K562 (cell line): ENCODE results near the gene RHD. TPM values are rescaled to one million over a fixed set of nuclear protein-coding genes. Genes with fewer than 3 reads are reported as not detected.
A peak's percentile ranks its signal among the peaks of the same experiment; 100 is the strongest.

ENCODE experiments used
- ATAC-seq: fragments of 200-7000 bp; cut with Tn5 transposase; 3 replicates; pipeline ENCODE4 v1.9.1; 2020; ENCODE audit warnings: moderate library complexity
- BruUV-seq: library from RNA; stranded (reverse); fragments of 400-500 nt; replicated peaks from 2 replicates; lab custom pipeline; 2021; lab: Mats Ljungman, UMichigan
- CTCF ChIA-PET: fragments of 300-600 bp; formaldehyde crosslinking; extraction: SDS; loops from one replicate; lab custom pipeline; 2021; ENCODE audit warnings: low intra/inter-chr PET ratio; lab: Yijun Ruan, JAX
- POLR2A ChIA-PET: fragments of 300-600, 350-650 bp; sonication (Branson Sonifier 250); formaldehyde crosslinking; extraction: SDS; loops from one replicate; lab custom pipeline; 2021; ENCODE audit warnings: antibody characterized with exemption, inconsistent platforms; lab: Yijun Ruan, JAX
- DNase-seq, 4 experiments: peaks; one replicate each; pipeline versions ENCODE4 v3.0.0 to v3.0.0-alpha.2; 2011 to 2018; ENCODE audit warnings: low spot score in 3 of 4, mixed read lengths in 3 of 4; ENCODE audit errors: extremely low read depth in 1 of 4
- FAIRE-seq: peaks from 2 replicates; lab custom pipeline; 2011; peaks lifted over from hg19 to GRCh38; lab: Jason Lieb, UNC
- H2AFZ ChIP-seq: 2 replicates; pipeline ENCODE4 v1.6.0; 2011; ENCODE audit warnings: low read depth, low read length, control low read depth, inconsistent platforms
- H3K27ac ChIP-seq: fragments of 200-600 bp; 3 replicates; pipeline ENCODE4 v1.8.0; 2011; ENCODE audit warnings: low read depth, mild to moderate bottlenecking, control low read depth, inconsistent platforms, low read length, moderate library complexity, mixed read lengths; ENCODE audit errors: extremely low read depth
- H3K27me3 ChIP-seq, 2 experiments: fragments of 300-600 bp in 1 of 2; 2 replicates in 1 of 2; 3 replicates in 1 of 2; pipeline versions ENCODE4 v1.6.0 to v1.8.0; 2011; ENCODE audit warnings: inconsistent platforms in 2 of 2, low read length in 2 of 2, mild to moderate bottlenecking in 1 of 2, mixed read lengths in 1 of 2, moderate library complexity in 1 of 2; ENCODE audit not compliant: control insufficient read depth in 2 of 2, insufficient read depth in 2 of 2
- H3K36me3 ChIP-seq: fragments of 300-600 bp; 3 replicates; pipeline ENCODE4 v1.8.0; 2011; ENCODE audit warnings: mild to moderate bottlenecking, low read length, inconsistent platforms; ENCODE audit not compliant: control insufficient read depth, insufficient read depth
- H3K4me1 ChIP-seq, 2 experiments: fragments of 200-600 bp in 1 of 2; replicated peaks in 1 of 2; 2 replicates in 1 of 2; 3 replicates in 1 of 2; pipeline versions ENCODE4 v1.5.1 to v1.8.0; 2011; ENCODE audit warnings: inconsistent platforms in 2 of 2, low read length in 2 of 2, mild to moderate bottlenecking in 1 of 2, mixed read lengths in 1 of 2, moderate library complexity in 1 of 2; ENCODE audit not compliant: control insufficient read depth in 2 of 2, insufficient read depth in 2 of 2
- H3K4me2 ChIP-seq: 2 replicates; pipeline ENCODE4 v1.6.1; 2011; ENCODE audit warnings: low read length, control low read depth, inconsistent platforms, mixed read lengths; ENCODE audit not compliant: insufficient read depth
- H3K4me3 ChIP-seq: fragments of 200-600 bp; sonication (generic), shearing (Covaris generic); 2 replicates; pipeline ENCODE4 v1.5.1; 2016; ENCODE audit warnings: control low read depth, inconsistent platforms
- H3K79me2 ChIP-seq: fragments of 200-600 bp; 3 replicates; pipeline ENCODE4 v1.8.0; 2011; ENCODE audit warnings: low read length, inconsistent platforms; ENCODE audit not compliant: control insufficient read depth, insufficient read depth
- H3K9ac ChIP-seq, 2 experiments: 2 replicates each; pipeline versions ENCODE4 v1.6.0 to v1.6.1; 2011; ENCODE audit warnings: low read depth in 2 of 2, low read length in 2 of 2, control low read depth in 1 of 2, inconsistent platforms in 1 of 2, mild to moderate bottlenecking in 1 of 2, mixed read lengths in 1 of 2; ENCODE audit not compliant: insufficient read depth in 1 of 2
- H3K9me1 ChIP-seq: one replicate; pipeline ENCODE4 v1.6.0; 2011; ENCODE audit warnings: inconsistent platforms, mild to moderate bottlenecking, low read length, moderate library complexity; ENCODE audit not compliant: control insufficient read depth, insufficient read depth
- H3K9me3 ChIP-seq: replicated peaks from 2 replicates; pipeline ENCODE4 v1.5.1; 2011; ENCODE audit warnings: low read depth, low read length, inconsistent platforms; ENCODE audit not compliant: control insufficient read depth, insufficient read depth
- H4K20me1 ChIP-seq: replicated peaks from 2 replicates; pipeline ENCODE4 v1.6.1; 2011; ENCODE audit warnings: low read length, inconsistent platforms, mixed read lengths; ENCODE audit not compliant: control insufficient read depth, insufficient read depth
- CBX3 ChIP-seq, 2 experiments: IDR thresholded peaks; 1 replicate in 1 of 2; 2 replicates in 1 of 2; pipeline ENCODE4 v1.6.1; 2012; ENCODE audit warnings: inconsistent platforms in 2 of 2, low read length in 2 of 2, borderline replicate concordance in 1 of 2, control low read depth in 1 of 2
- DIDO1 ChIP-seq: fragments of 450-650 bp; IDR thresholded peaks from 2 replicates; pipeline ENCODE4 v1.6.1; 2016; ENCODE audit warnings: low read depth, missing biosample characterization, missing genetic modification characterization
- KLF13 ChIP-seq: fragments of 450-650 bp; IDR thresholded peaks from 2 replicates; pipeline ENCODE4 v1.6.1; 2016; ENCODE audit warnings: missing genetic modification characterization, low read depth, mild to moderate bottlenecking, missing compliant biosample characterization, moderate library complexity, borderline replicate concordance
- RCOR1 ChIP-seq, 2 experiments: IDR thresholded peaks; 2 replicates each; pipeline ENCODE4 v1.6.1; 2012; ENCODE audit warnings: low read depth in 2 of 2, low read length in 2 of 2, borderline replicate concordance in 1 of 2, improper control_type of control experiment in 1 of 2
- SREBF2 ChIP-seq: sonication (generic); formaldehyde crosslinking; IDR thresholded peaks from 2 replicates; pipeline ENCODE4 v1.4.0; 2020; ENCODE audit warnings: mild to moderate bottlenecking, missing genetic modification reagents
- TBP ChIP-seq: optimal IDR thresholded peaks from 2 replicates; pipeline ENCODE3; 2011; ENCODE audit warnings: low read depth, low read length, improper control_type of control experiment
- TRIM24 ChIP-seq, 2 experiments: fragments of 450-650 bp; IDR thresholded peaks; 2 replicates each; pipeline ENCODE4 v1.6.1; 2016
- TRIM28 ChIP-seq: fragments of 450-650 bp; IDR thresholded peaks from 2 replicates; pipeline ENCODE4 v1.6.1; 2017
- ZKSCAN1 ChIP-seq: fragments of 150-350 bp; IDR thresholded peaks from 2 replicates; pipeline ENCODE4 v1.6.1; 2016; ENCODE audit warnings: low read depth, low read length
- ZNF316 ChIP-seq: fragments of 450-650 bp; IDR thresholded peaks from 2 replicates; pipeline ENCODE4 v1.6.1; 2016
- WGBS: fragments of 100-300 bp; shearing (Covaris generic); methylation state at CpG from one replicate; pipeline ENCODE4 v1.1.6; 2016; ENCODE audit warnings: low coverage, mixed read lengths; ENCODE audit not compliant: insufficient coverage; ENCODE audit errors: missing lambda C conversion rate; 5-methylcytosine and 5-hydroxymethylcytosine counted together
- in situ Hi-C: fragments of 300-500 bp; cut with MboI; formaldehyde crosslinking; loops from 4 replicates; pipeline ENCODE4 v1.15.0; 2018; ENCODE audit warnings: inconsistent platforms, mixed read lengths
- intact Hi-C: fragments of 100-400 bp; cut with micrococcal nuclease; formaldehyde crosslinking; loops from 2 replicates; pipeline ENCODE4 v1.14.2; 2022
- polyA plus RNA-seq, 8 experiments: library from polyadenylated mRNA; depleted of rRNA in 4 of 8; stranded (reverse) in 5 of 8; unstranded in 3 of 8; fragments of >200 nt; fragmentation: Nextera tagmentation in 2 of 8; fragmentation: Illumina TruSeq in 1 of 8; extraction: Ambion mirVana in 2 of 8; extraction: Trizol in 1 of 8; gene quantifications; 2 replicates each; pipeline versions ENCODE4 v1.2.1 to v1.2.3, GENCODE V29; 2011 to 2014; ENCODE audit warnings: inconsistent platforms in 1 of 8, missing spikeins in 1 of 8
- total RNA-seq, 7 experiments: library from RNA; depleted of rRNA in 6 of 7; stranded (reverse); fragments of >200 nt in 6 of 7; fragmentation: Illumina TruSeq in 2 of 7; extraction: Trizol in 2 of 7; gene quantifications; 2 replicates each; pipeline versions ENCODE4 v1.2.1 to v1.2.3, GENCODE V29; 2011 to 2021; ENCODE audit warnings: low replicate concordance in 1 of 7

Gene RHD
- total and polyA plus RNA-seq, 9 of the 15 experiments (the other 6 are each of a cell fraction or from before 2014, with no cell fraction given): 8.8 to 32.4 (median 15.0) TPM

DNA sequence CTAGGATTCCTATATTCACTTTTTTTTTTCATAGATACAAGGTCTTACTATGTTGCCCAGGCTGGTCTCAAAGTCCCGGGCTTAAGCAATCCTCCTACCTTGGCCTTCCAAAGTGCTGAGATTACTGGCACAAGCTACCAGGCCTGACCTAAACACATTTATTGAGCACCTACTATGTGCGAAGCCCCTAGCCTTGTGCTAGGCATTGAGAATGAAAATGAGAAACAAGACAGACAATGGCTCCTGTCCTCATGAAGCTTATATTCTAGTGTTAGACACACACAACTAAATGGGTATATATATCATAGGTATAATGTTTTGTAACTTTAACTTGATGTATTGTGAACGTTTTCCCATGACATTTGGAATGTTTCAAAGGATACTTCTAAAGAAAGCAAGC lies 77.3 kb downstream of the RHD start:
- Histone ChIP-seq H3K9ac (no peak overlapping the region), H3K4me2 (no peak overlapping the region), H4K20me1 (no peaks in the 10 kb centered on the region), H3K36me3 (peaks cover 73% of the 10 kb centered on the region), H3K4me3 (no peak overlapping the region), H3K79me2 (peaks cover 12% of the 10 kb centered on the region; the same call in 1 of the 3 replicates), H3K27ac (no peak overlapping the region), H3K9me3 (peaks cover 2% of the 10 kb centered on the region; the same call in 1 of the 2 replicates), H3K9me1 (no peaks in the 10 kb centered on the region), H2AFZ (no peak overlapping the region), H3K4me1 (no peaks in the 10 kb centered on the region), H3K27me3 (no peaks in the 10 kb centered on the region)
- ChIA-PET CTCF (no interaction called here), POLR2A (interaction anchor here (1.0 to 1.4 kb wide), 2 partner anchors 8 to 9 kb away, joined by 3 read pairs; no protein-coding TSS in a partner anchor)
- peak in 1 of 2 experiments; percentile 42; a peak in 1 of 4 replicates for TF ChIP-seq TRIM24 (IDR thresholded peaks at IDR 0.05)
- no peak for TF ChIP-seq KLF13 (tag)
- TF ChIP-seq DIDO1 (tag): no peak
- TF ChIP-seq CBX3 (IDR thresholded peaks at IDR 0.05; ENCODE audit: borderline replicate concordance in 1 of 2, low read length in 2 of 2): 0 out of 3 replicates have a peak, but pooled peaks of 1 of the 2 experiments have one; percentile 38
- peak; percentile 71; the same call in 1 of the 2 replicates for TF ChIP-seq ZKSCAN1
- no peak for TF ChIP-seq SREBF2 (CRISPR knock-in tag)
- TF ChIP-seq ZNF316: peak; percentile 79
- peak; percentile 74 for TF ChIP-seq TRIM28
- no peak for TF ChIP-seq TBP
- no peak for TF ChIP-seq RCOR1 (IDR thresholded peaks at IDR 0.05; ENCODE audit: borderline replicate concordance in 1 of 2, low read depth in 2 of 2, low read length in 2 of 2)
- DNase-seq (no peak), ATAC-seq (no peak), FAIRE-seq (no peak)
- in situ Hi-C loops: loop anchor here (5.0 kb wide), 1 partner anchor 92 kb away; no protein-coding TSS in a partner anchor
- intact Hi-C loops: no loop called here
- no TSS peak for BruUV-seq
- 91% methylated on average over 3 of the region's 3 CpGs for WGBS
